Muscle layer of duodenum (tissue), 2 donors: Measurements from ENCODE around the gene EXOC1.
"Not testable (repeated sequence)": the region's sequence is repeated elsewhere in the genome, so short reads cannot be mapped to it uniquely, and the experiment has no call there.

ENCODE experiments used
- H3K27ac ChIP-seq: one replicate; pipeline ENCODE4 v1.7.0; 2013; ENCODE audit warnings: mild to moderate bottlenecking, low read length
- H3K27me3 ChIP-seq: one replicate; pipeline ENCODE4 v1.7.0; 2013; ENCODE audit warnings: low read depth, mild to moderate bottlenecking, control low read depth, low read length
- H3K36me3 ChIP-seq, 2 donors: one replicate each; pipeline ENCODE4 v1.7.0; 2013; ENCODE audit warnings: low read length in 2 of 2, control low read depth in 1 of 2, mild to moderate bottlenecking in 1 of 2; ENCODE audit not compliant: insufficient read depth in 2 of 2, control insufficient read depth in 1 of 2
- H3K4me1 ChIP-seq, 2 donors: one replicate each; pipeline ENCODE4 v1.7.0; 2013; ENCODE audit warnings: low read length in 2 of 2, mild to moderate bottlenecking in 2 of 2, control low read depth in 1 of 2, moderate library complexity in 1 of 2; ENCODE audit not compliant: insufficient read depth in 2 of 2, control insufficient read depth in 1 of 2
- H3K4me3 ChIP-seq, 2 donors: one replicate each; pipeline ENCODE4 v1.7.0; 2013; ENCODE audit warnings: low read length in 2 of 2, low read depth in 1 of 2, mild to moderate bottlenecking in 1 of 2
- H3K9me3 ChIP-seq, 2 donors: one replicate each; pipeline ENCODE4 v1.7.0; 2013; ENCODE audit warnings: low read length in 2 of 2, control low read depth in 1 of 2, mild to moderate bottlenecking in 1 of 2; ENCODE audit not compliant: control insufficient read depth in 1 of 2
- donor health status: healthy.

The EXOC1 gene

GRCh38 chr4:55830048-55830447 is 23.4 kb upstream of the EXOC1 start:
- Histone ChIP-seq H3K36me3 (no peaks in the 10 kb centered on the region), H3K27me3 (no peaks in the 10 kb centered on the region), H3K4me3 (no peak overlapping the region)

GRCh38 chr4:55830716-55831115 is 22.7 kb upstream of the EXOC1 start:
- no peaks in the 10 kb centered on the region for H3K36me3 ChIP-seq
- H3K4me3 ChIP-seq: no peak overlapping the region
- no peaks in the 10 kb centered on the region for H3K4me1 ChIP-seq
- no peak overlapping the region for H3K27ac ChIP-seq
- H3K27me3 ChIP-seq: no peaks in the 10 kb centered on the region
- H3K9me3 ChIP-seq: no peaks in the 10 kb centered on the region

More at GRCh38 chr4:55830048-55830447, 23.4 kb upstream of the EXOC1 start:
- Histone ChIP-seq H3K27ac (no peak overlapping the region), H3K4me1 (no peaks in the 10 kb centered on the region), H3K9me3 (no peaks in the 10 kb centered on the region)

- Histone ChIP-seq H3K4me3 (no peak overlapping the region), H3K36me3 (no peaks in the 10 kb centered on the region), H3K4me1 (no peaks in the 10 kb centered on the region), H3K27me3 (no peaks in the 10 kb centered on the region), H3K27ac (no peak overlapping the region), H3K9me3 (no peaks in the 10 kb centered on the region)
Measured at GRCh38 chr4:55834086-55834795, 19.2 kb upstream of the EXOC1 start.

DNA sequence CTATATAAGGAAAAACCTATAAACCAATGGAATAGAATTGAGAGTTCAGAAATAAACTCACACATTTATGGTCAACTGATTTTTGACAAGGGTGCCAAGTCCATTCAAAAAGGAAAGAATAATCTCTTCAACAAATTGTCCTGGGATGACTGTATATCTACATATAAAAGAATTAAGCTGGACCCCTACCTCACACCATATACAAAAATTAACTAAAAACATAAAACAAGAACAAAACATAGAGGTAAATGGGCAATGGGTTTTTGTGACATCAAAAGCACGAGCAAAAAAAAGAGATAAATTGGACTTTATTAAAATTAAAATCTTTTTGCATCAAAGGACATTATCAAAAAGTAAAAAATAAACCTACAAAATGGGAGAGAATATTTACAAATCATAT is 15.5 kb upstream of the EXOC1 start:
- H3K27me3 ChIP-seq: no peaks in the 10 kb centered on the region
- no peaks in the 10 kb centered on the region for H3K4me1 ChIP-seq
- no peaks in the 10 kb centered on the region for H3K36me3 ChIP-seq
- H3K4me3 ChIP-seq: no peak overlapping the region
- no peak overlapping the region for H3K27ac ChIP-seq
- no peaks in the 10 kb centered on the region for H3K9me3 ChIP-seq

- Histone ChIP-seq H3K27me3 (no peaks in the 10 kb centered on the region), H3K36me3 (no peaks in the 10 kb centered on the region), H3K27ac (no peak overlapping the region), H3K4me1 (no peaks in the 10 kb centered on the region), H3K4me3 (no peak overlapping the region), H3K9me3 (no peaks in the 10 kb centered on the region)
Measured at GRCh38 chr4:55838356-55838755, 15.1 kb upstream of the EXOC1 start.

DNA sequence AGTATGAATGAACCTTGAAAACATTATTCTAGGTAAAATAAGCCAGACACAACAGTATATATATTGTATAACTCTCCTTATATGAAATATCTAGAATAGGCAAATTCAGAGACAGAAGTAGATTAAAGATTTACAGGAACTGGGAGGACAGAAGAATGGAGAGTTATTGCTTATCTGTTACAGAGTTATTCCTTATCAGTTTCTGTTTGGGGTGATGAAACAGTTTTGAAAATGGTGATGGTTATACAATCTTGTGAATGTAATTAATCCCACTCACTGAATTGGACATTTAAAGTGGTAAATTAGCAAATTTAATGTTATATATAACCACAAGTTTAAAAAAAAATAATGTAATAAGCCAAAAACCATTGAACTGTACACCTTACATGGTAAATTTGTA is 14.5 kb upstream of the EXOC1 start:
- Histone ChIP-seq H3K27ac (no peak overlapping the region), H3K4me1 (no peaks in the 10 kb centered on the region), H3K9me3 (no peaks in the 10 kb centered on the region), H3K27me3 (no peaks in the 10 kb centered on the region), H3K4me3 (no peak overlapping the region), H3K36me3 (no peaks in the 10 kb centered on the region)

GRCh38 chr4:55840956-55841355 is 12.5 kb upstream of the EXOC1 start:
- Histone ChIP-seq H3K9me3 (no peaks in the 10 kb centered on the region), H3K4me3 (no peak overlapping the region), H3K4me1 (no peaks in the 10 kb centered on the region), H3K36me3 (no peaks in the 10 kb centered on the region), H3K27me3 (no peaks in the 10 kb centered on the region), H3K27ac (no peak overlapping the region)

DNA sequence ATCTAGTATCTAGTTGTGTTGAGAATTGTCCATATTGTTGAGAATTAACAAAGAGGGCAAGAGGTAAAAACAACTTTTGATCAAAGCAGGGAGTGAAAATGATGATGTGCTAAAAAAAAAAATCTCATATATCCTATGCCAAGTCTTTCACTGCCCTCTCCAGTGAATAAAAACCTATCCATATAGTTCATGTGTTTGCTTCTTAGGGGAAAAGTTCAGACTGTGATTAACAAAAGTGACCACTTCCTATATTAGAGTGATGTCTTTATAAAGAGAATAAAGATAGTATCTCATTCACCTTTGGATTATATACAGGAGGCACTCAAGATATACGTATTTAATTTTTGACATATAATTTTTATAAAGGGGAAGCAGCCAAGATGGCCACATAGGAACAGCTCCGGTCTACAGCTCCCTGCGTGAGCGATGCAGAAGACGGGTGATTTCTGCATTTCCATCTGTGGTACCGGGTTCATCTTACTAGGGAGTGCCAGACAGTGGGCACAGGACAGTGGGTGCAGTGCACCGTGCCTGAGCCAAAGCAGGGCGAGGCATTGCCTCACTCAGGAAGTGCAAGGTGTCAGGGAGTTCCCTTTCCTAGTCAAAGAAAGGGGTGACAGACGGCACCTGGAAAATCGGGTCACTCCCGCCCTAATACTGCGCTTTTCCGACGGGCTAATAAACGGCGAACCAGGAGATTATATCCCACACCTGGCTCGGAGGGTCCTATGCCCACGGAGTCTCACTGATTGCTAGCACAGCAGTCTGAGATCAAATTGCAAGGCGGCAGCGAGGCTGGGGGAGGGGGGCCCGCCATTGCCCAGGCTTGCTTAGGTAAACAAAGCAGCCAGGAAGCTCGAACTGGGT is 11.8 kb upstream of the EXOC1 start:
- not testable (repeated sequence) for H3K36me3 ChIP-seq, H3K4me3 ChIP-seq, H3K9me3 ChIP-seq, H3K4me1 ChIP-seq, H3K27me3 ChIP-seq, H3K27ac ChIP-seq

DNA sequence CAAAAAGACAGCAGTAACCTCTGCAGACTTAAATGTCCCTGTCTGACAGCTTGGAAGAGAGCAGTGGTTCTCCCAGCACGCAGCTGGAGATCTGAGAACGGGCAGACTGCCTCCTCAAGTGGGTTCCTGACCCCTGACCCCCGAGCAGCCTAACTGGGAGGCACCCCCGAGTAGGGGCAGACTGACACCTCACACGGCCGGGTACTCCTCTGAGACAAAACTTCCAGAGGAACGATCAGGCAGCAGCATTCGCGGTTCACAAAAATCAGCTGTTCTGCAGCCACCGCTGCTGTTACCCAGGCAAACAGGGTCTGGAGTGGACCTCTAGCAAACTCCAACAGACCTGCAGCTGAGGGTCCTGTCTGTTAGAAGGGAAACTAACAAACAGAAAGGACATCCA is 11.1 kb upstream of the EXOC1 start:
- not testable (repeated sequence) for H3K4me3 ChIP-seq, H3K4me1 ChIP-seq, H3K27ac ChIP-seq, H3K27me3 ChIP-seq, H3K9me3 ChIP-seq, H3K36me3 ChIP-seq

- no peaks in the 10 kb centered on the region for H3K27me3 ChIP-seq
- peaks cover 4 to 13% of the 10 kb centered on the region in 2 donors for H3K4me1 ChIP-seq
- no peaks in the 10 kb centered on the region for H3K9me3 ChIP-seq
- H3K27ac ChIP-seq: no peak overlapping the region
- H3K36me3 ChIP-seq: no peaks in the 10 kb centered on the region
- no peak overlapping the region for H3K4me3 ChIP-seq
Measured at GRCh38 chr4:55849724-55850123, 3.7 kb upstream of the EXOC1 start.

DNA sequence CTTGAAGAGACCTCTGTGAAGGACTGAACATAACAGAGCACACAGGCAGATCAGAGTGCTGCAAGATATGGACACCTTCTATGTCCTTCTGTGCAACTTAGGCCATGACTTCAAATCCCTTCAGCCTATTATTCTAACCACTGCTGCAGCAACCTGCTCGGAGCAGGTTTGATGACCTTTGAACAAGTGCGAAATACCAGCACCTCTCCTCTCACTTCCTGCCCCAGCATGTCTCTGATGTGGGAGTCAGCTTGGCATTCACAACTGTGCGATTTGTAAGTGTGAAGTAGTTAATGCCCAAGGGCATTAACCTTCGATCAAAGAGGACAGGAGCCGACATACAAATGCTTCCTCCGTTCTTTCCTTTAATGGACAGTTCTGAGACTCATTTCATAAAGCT is 1.6 kb upstream of the EXOC1 start:
- Histone ChIP-seq H3K9me3 (no peaks in the 10 kb centered on the region), H3K36me3 (no peaks in the 10 kb centered on the region), H3K27me3 (no peaks in the 10 kb centered on the region), H3K4me1 (peaks cover 11 to 21% of the 10 kb centered on the region in 2 donors), H3K4me3 (no peak overlapping the region), H3K27ac (no peak overlapping the region)
